HG03159 (cell line): ENCODE measurements around the gene ST3GAL2.
A peak's percentile ranks its signal among the peaks of the same experiment; 100 is the strongest.
"Not testable (repeated sequence)": the region's sequence is repeated elsewhere in the genome, so short reads cannot be mapped to it uniquely, and the experiment has no call there.

Source experiments
- ATAC-seq: cut with Tn5 transposase; IDR thresholded peaks from one replicate; pipeline ENCODE4 v1.9.1; 2021; ENCODE audit warnings: mild to moderate bottlenecking, moderate library complexity; ENCODE audit not compliant: unreplicated experiment

ST3GAL2 gene

GRCh38 chr16:70388006-70388680 lies 50.8 kb downstream of the ST3GAL2 start:
- no peak for ATAC-seq

- ATAC-seq = not testable (repeated sequence)
Observed at GRCh38 chr16:70386289-70386986, 52.5 kb downstream of the ST3GAL2 start.

- ATAC-seq = no peak
Observed at GRCh38 chr16:70383421-70383960, 55.4 kb downstream of the ST3GAL2 start.

- ATAC-seq = no peak
Observed at GRCh38 chr16:70381604-70382342, 57.1 kb downstream of the ST3GAL2 start.

- peak; percentile 89 for ATAC-seq
Observed at GRCh38 chr16:70380919-70381603, 57.8 kb downstream of the ST3GAL2 start.

GRCh38 chr16:70380248-70380918 lies 58.5 kb downstream of the ST3GAL2 start:
- peak; percentile 11 for ATAC-seq

- ATAC-seq = no peak
Observed at GRCh38 chr16:70378869-70379493, 59.9 kb downstream of the ST3GAL2 start.

GRCh38 chr16:70377782-70378181 lies 61.1 kb downstream of the ST3GAL2 start:
- ATAC-seq = no peak

GRCh38 chr16:70375636-70376611 lies 63.0 kb downstream of the ST3GAL2 start:
- no peak for ATAC-seq

- no peak for ATAC-seq
Observed at GRCh38 chr16:70374213-70374612, 64.7 kb downstream of the ST3GAL2 start.

- ATAC-seq = no peak
Observed at GRCh38 chr16:70372921-70373728, 65.8 kb downstream of the ST3GAL2 start.

GRCh38 chr16:70370924-70371323 lies 68.0 kb downstream of the ST3GAL2 start:
- no peak for ATAC-seq

GRCh38 chr16:70370145-70370544 lies 68.8 kb downstream of the ST3GAL2 start:
- not testable (repeated sequence) for ATAC-seq

- no peak for ATAC-seq
Observed at GRCh38 chr16:70364399-70364798, 74.5 kb downstream of the ST3GAL2 start.

- ATAC-seq = no peak
Observed at GRCh38 chr16:70359552-70359951, 79.3 kb downstream of the ST3GAL2 start.

- no peak for ATAC-seq
Observed at GRCh38 chr16:70349783-70350182, 89.1 kb downstream of the ST3GAL2 start.

- no peak for ATAC-seq
Observed at GRCh38 chr16:70348991-70349390, 89.9 kb downstream of the ST3GAL2 start.

GRCh38 chr16:70345840-70346239 lies 93.1 kb downstream of the ST3GAL2 start:
- no peak for ATAC-seq
